ENCODE measurements around the gene TMF1. TPM values are rescaled to one million over a fixed set of nuclear protein-coding genes. Genes with fewer than 3 reads are reported as not detected.
A peak's percentile ranks its signal among the peaks of the same experiment; 100 is the strongest.

TMF1 gene
- total RNA-seq, 2 experiments from 2014 or later = 47.5 to 49.3 TPM

Small RNAs within 50 kb of the gene (microRNA-seq; reads per million reads assigned to microRNA genes)
- gene MIR3136 = 46.5 reads per million, percentile 48 among the genes with 10 or more reads in this experiment

Other genes with a start within 250 kb of the TMF1 start
- gene TAFA4, start 119.8 kb downstream of the TMF1 start, total RNA-seq = not detected
- 10 to 100 TPM in 1 of 2 experiments, 1 to 10 TPM in 1; 9.4 to 13.6 TPM for gene EOGT, start 38.6 kb downstream of the TMF1 start, total RNA-seq
- 100 to 1,000 TPM in 1 of 2 experiments, 10 to 100 TPM in 1; 95.5 to 101 TPM for gene UBA3, start 28.0 kb upstream of the TMF1 start, total RNA-seq
- 100 to 1,000 TPM; 148 to 153 TPM for gene ARL6IP5, start 32.6 kb upstream of the TMF1 start, total RNA-seq
- gene LMOD3, start 70.3 kb upstream of the TMF1 start, total RNA-seq = not detected